K562 (cell line): ENCODE results near the gene CRAMP1. TPM values are rescaled to one million over a fixed set of nuclear protein-coding genes. Genes with fewer than 3 reads are reported as not detected.

ENCODE experiments used
- BRD4 ChIP-seq: fragments of 200-600 bp; sonication (generic); IDR thresholded peaks from 2 replicates; pipeline ENCODE4 v1.6.1; 2017; ENCODE audit warnings: inconsistent platforms
- FOXP4 ChIP-seq: sonication (generic); formaldehyde crosslinking; IDR thresholded peaks from 2 replicates; pipeline ENCODE4 v1.8.0; 2022; ENCODE audit warnings: mild to moderate bottlenecking, missing genetic modification reagents, borderline replicate concordance
- NBN ChIP-seq: fragments of 450-650 bp; IDR thresholded peaks from 2 replicates; pipeline ENCODE4 v1.6.1; 2016; ENCODE audit warnings: low read depth, mild to moderate bottlenecking
- REST ChIP-seq, 2 experiments: fragments of 450-650 bp; formaldehyde crosslinking in 1 of 2; IDR thresholded peaks; 2 replicates each; pipeline versions ENCODE4 v1.4.0 to v1.6.1; 2014 to 2020; ENCODE audit warnings: mild to moderate bottlenecking in 2 of 2, borderline replicate concordance in 1 of 2, low read depth in 1 of 2
- ZC3H4 ChIP-seq: sonication (generic); formaldehyde crosslinking; IDR thresholded peaks from 2 replicates; pipeline ENCODE4 v1.9.0; 2021; ENCODE audit warnings: missing genetic modification reagents, borderline replicate concordance
- ZNF282 ChIP-seq: sonication (generic); formaldehyde crosslinking; IDR thresholded peaks from 2 replicates; pipeline ENCODE4 v1.8.1; 2023; ENCODE audit warnings: missing genetic modification reagents
- polyA plus RNA-seq, 8 experiments: library from polyadenylated mRNA; depleted of rRNA in 4 of 8; stranded (reverse) in 5 of 8; unstranded in 3 of 8; fragments of >200 nt; fragmentation: Nextera tagmentation in 2 of 8; fragmentation: Illumina TruSeq in 1 of 8; extraction: Ambion mirVana in 2 of 8; extraction: Trizol in 1 of 8; gene quantifications; 2 replicates each; pipeline versions ENCODE4 v1.2.1 to v1.2.3, GENCODE V29; 2011 to 2014; ENCODE audit warnings: inconsistent platforms in 1 of 8, missing spikeins in 1 of 8
- total RNA-seq, 7 experiments: library from RNA; depleted of rRNA in 6 of 7; stranded (reverse); fragments of >200 nt in 6 of 7; fragmentation: Illumina TruSeq in 2 of 7; extraction: Trizol in 2 of 7; gene quantifications; 2 replicates each; pipeline versions ENCODE4 v1.2.1 to v1.2.3, GENCODE V29; 2011 to 2021; ENCODE audit warnings: low replicate concordance in 1 of 7
- TF ChIP-seq, protein P1 (sequence below): conservative IDR thresholded peaks from 2 replicates; pipeline ENCODE4 v1.6.1; 2011; ENCODE audit warnings: low read depth, mild to moderate bottlenecking, low read length; ENCODE audit not compliant: control insufficient read depth
- TF ChIP-seq, protein P2 (sequence below): fragments of 250-450 bp; sonication (Bioruptor Pico); IDR thresholded peaks from 2 replicates; pipeline ENCODE4 v1.5.0; 2021; ENCODE audit warnings: mild to moderate bottlenecking, borderline replicate concordance

The CRAMP1 gene
- total and polyA plus RNA-seq, 9 of the 15 experiments (the other 6 are each of a cell fraction or from before 2014, with no cell fraction given): 0.52 to 20.8 (median 7.5) TPM

DNA sequence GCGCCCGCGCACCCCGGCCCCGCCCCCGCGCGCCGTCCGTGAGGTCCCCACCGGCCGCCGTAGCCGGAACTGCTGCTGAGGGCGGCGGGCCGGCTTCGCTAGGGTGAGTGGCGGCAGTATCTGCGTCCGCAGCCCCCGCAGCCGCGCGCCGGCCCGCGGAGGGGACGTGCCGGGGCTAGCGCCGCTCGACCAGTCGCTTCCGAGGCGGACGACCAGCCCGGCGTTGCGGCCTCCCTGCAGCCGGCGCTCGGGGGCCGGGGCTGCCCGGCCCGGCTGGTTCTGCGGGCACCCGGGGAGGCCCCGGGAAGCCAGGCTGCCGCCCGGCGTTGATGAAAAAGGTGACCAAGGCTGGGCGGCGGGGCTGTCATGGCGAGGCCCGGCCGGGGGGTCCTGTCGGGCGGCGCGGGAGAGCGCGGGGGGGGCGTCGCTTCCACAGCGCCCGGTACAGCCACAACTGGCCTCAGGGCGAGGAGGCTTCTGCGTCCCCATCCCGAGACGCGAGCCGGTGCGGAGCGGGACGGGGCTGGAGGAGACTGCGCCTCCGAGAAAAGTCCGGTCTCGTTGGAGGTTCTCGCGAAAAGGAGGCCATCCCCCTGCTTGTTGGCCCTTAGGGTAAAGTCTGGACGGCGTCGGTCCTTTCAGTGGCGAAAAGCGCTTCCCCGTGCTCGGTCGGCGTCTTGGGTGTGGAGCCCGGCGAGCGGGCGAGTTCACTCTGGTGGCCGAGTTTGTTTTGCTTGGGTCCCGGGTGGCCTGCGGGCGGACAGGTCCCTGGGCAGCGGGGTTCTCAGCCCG, at the start of gene CRAMP1 (continued):
- TF ChIP-seq REST (IDR thresholded peaks at IDR 0.05; ENCODE audit: borderline replicate concordance) (no peak), REST (CRISPR knock-in tag; IDR thresholded peaks at IDR 0.05; ENCODE audit: low read depth) (peak; percentile 30; the same call in 1 of the 2 replicates), ZNF282 (CRISPR knock-in tag) (0 out of 2 replicates have a peak, but pooled peaks have one; percentile 46), ZC3H4 (no peak), BRD4 (no peak), FOXP4 (0 out of 2 replicates have a peak, but pooled peaks have one; percentile 33), NBN (no peak)
- TF ChIP-seq, protein P1, sequence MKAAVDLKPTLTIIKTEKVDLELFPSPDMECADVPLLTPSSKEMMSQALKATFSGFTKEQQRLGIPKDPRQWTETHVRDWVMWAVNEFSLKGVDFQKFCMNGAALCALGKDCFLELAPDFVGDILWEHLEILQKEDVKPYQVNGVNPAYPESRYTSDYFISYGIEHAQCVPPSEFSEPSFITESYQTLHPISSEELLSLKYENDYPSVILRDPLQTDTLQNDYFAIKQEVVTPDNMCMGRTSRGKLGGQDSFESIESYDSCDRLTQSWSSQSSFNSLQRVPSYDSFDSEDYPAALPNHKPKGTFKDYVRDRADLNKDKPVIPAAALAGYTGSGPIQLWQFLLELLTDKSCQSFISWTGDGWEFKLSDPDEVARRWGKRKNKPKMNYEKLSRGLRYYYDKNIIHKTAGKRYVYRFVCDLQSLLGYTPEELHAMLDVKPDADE: peak; percentile 65; the same call in 1 of the 2 replicates
- TF ChIP-seq, protein P2, sequence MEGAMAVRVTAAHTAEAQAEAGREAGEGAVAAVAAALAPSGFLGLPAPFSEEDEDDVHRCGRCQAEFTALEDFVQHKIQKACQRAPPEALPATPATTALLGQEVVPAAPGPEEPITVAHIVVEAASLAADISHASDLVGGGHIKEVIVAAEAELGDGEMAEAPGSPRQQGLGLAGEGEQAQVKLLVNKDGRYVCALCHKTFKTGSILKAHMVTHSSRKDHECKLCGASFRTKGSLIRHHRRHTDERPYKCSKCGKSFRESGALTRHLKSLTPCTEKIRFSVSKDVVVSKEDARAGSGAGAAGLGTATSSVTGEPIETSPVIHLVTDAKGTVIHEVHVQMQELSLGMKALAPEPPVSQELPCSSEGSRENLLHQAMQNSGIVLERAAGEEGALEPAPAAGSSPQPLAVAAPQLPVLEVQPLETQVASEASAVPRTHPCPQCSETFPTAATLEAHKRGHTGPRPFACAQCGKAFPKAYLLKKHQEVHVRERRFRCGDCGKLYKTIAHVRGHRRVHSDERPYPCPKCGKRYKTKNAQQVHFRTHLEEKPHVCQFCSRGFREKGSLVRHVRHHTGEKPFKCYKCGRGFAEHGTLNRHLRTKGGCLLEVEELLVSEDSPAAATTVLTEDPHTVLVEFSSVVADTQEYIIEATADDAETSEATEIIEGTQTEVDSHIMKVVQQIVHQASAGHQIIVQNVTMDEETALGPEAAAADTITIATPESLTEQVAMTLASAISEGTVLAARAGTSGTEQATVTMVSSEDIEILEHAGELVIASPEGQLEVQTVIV (CRISPR knock-in tag): no peak
